GM21723 (cell line): Measurements from ENCODE around the gene PTPRN2.
"Not testable (repeated sequence)": the region's sequence is repeated elsewhere in the genome, so short reads cannot be mapped to it uniquely, and the experiment has no call there.

Source experiments
- ATAC-seq: cut with Tn5 transposase; IDR thresholded peaks from one replicate; pipeline ENCODE4 v1.9.1; 2021; ENCODE audit warnings: mild to moderate bottlenecking, moderate library complexity; ENCODE audit not compliant: unreplicated experiment

PTPRN2 gene

DNA sequence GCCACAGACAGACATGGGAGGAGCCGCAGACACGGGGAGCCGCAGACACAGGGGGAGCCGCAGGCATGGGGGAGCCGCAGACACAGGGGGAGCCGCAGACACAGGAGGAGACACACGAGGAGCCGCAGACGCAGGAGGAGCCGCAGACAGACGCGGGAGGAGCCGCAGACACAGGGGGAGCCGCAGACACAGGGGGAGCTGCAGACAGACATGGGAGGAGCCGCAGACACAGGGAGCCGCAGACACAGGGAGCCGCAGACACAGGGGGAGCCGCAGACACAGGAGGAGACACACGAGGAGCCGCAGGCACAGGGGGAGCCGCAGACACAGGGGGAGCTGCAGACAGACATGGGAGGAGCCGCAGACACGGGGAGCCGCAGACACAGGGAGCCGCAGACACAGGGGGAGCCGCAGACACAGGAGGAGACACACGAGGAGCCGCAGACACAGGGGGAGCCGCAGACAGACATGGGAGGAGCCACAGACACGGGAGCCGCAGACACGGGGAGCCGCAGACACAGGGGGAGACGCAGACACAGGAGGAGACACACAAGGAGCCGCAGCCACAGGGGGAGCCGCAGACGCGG is 313.8 kb downstream of the PTPRN2 start:
- not testable (repeated sequence) for ATAC-seq

GRCh38 chr7:158273138-158273651 is 314.4 kb downstream of the PTPRN2 start:
- ATAC-seq = no peak

- ATAC-seq = no peak
Observed at GRCh38 chr7:158272509-158273137, 315.0 kb downstream of the PTPRN2 start.

DNA sequence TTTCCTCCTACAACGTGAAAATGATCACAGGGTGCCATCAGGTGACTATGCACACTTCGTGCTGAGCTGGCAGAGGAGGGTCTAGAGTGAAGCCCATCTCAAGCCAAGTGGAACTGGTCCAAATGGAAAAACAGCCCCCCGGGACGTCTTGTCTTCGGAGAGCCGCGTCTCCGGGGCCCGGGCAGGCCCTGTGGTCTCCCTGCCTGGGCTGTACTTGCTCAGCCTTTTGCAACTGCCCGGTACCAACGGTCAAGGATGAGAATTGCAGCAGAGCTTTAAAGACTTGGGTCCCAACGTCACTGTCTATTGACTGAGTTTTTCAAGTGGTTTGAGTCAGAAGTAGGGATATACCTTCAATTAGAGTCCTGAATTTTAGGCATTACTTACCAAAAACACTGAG is 315.5 kb downstream of the PTPRN2 start:
- ATAC-seq = no peak

GRCh38 chr7:158271646-158272045 is 316.0 kb downstream of the PTPRN2 start:
- ATAC-seq = no peak

- ATAC-seq = no peak
Observed at GRCh38 chr7:158270856-158271413, 316.7 kb downstream of the PTPRN2 start.

GRCh38 chr7:158270106-158270775 is 317.4 kb downstream of the PTPRN2 start:
- no peak for ATAC-seq

- no peak for ATAC-seq
Observed at GRCh38 chr7:158268816-158269535, 318.6 kb downstream of the PTPRN2 start.

DNA sequence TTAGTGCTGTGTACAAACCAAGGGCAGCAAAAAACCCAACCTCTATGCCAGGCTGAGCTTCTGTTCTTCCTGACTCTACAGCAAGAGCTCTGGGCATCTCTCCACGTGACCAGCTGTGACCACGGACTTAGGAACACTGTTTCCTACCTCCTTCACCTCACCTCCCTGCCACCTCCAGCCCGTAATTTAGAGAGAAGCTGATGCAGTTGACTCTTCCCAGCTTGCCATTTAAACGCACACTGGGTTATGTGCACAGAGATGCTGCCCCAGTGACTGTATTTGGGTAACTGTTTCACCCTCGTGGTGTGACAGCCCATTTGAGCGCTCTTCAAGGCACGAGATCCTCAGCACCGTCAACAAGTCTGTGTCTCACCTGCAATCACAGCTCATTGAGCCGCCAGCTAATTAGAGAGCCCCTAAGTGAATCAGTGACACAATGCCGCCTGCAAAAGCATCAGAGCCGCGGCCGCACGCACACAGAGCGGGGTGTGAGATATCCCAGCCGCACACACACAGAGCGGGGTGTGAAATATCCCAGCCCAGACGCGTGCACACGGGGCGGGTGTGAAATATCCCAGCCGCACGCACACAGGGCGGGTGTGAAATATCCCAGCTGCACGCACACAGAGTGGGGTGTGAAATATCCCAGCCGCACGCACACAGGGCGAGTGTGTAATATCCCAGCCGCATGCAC is 319.7 kb downstream of the PTPRN2 start:
- ATAC-seq = no peak

GRCh38 chr7:158266817-158267741 is 320.5 kb downstream of the PTPRN2 start:
- no peak for ATAC-seq

- ATAC-seq = no peak
Observed at GRCh38 chr7:158266426-158266816, 321.2 kb downstream of the PTPRN2 start.

GRCh38 chr7:158265743-158266080 is 321.9 kb downstream of the PTPRN2 start:
- ATAC-seq = no peak

GRCh38 chr7:158264881-158265742 is 322.5 kb downstream of the PTPRN2 start:
- ATAC-seq = no peak

- ATAC-seq = no peak
Observed at GRCh38 chr7:158263964-158264748, 323.5 kb downstream of the PTPRN2 start.

- ATAC-seq = no peak
Observed at GRCh38 chr7:158263110-158263963, 324.3 kb downstream of the PTPRN2 start.

GRCh38 chr7:158262284-158263109 is 325.1 kb downstream of the PTPRN2 start:
- ATAC-seq = no peak
